H9 (cell line): Measurements from ENCODE around the gene AMMECR1L. TPM values are rescaled to one million over a fixed set of nuclear protein-coding genes. Genes with fewer than 3 reads are reported as not detected.
"Not testable (repeated sequence)": the region's sequence is repeated elsewhere in the genome, so short reads cannot be mapped to it uniquely, and the experiment has no call there.

Experiments used
- DNase-seq: peaks from one replicate; pipeline ENCODE4 v3.0.0-alpha.2; 2017
- H2AFZ ChIP-seq: one replicate; pipeline ENCODE4 v1.6.1; 2013; ENCODE audit warnings: mild to moderate bottlenecking, low read length, control low read depth, moderate library complexity
- H2AK5ac ChIP-seq: 2 replicates; pipeline ENCODE4 v1.6.1; 2013; ENCODE audit warnings: low read length, control low read depth, mixed read lengths; ENCODE audit not compliant: insufficient read length
- H2BK120ac ChIP-seq: one replicate; pipeline ENCODE4 v1.6.1; 2013; ENCODE audit warnings: low read depth, mild to moderate bottlenecking, low read length, control low read depth, inconsistent platforms; ENCODE audit not compliant: poor library complexity, severe bottlenecking
- H2BK12ac ChIP-seq: 2 replicates; pipeline ENCODE4 v1.6.1; 2013; ENCODE audit warnings: low read length, control low read depth, mixed read lengths, low read depth; ENCODE audit not compliant: insufficient read length
- H2BK15ac ChIP-seq: 2 replicates; pipeline ENCODE4 v1.6.1; 2013; ENCODE audit warnings: low read depth, low read length, control low read depth
- H2BK20ac ChIP-seq: one replicate; pipeline ENCODE4 v1.6.1; 2013; ENCODE audit warnings: low read depth, mild to moderate bottlenecking, low read length, control low read depth, inconsistent platforms; ENCODE audit not compliant: poor library complexity, severe bottlenecking
- H2BK5ac ChIP-seq: 2 replicates; pipeline ENCODE4 v1.6.1; 2013; ENCODE audit warnings: low read length, control low read depth, mixed read lengths; ENCODE audit not compliant: insufficient read length
- H3K14ac ChIP-seq: 2 replicates; pipeline ENCODE4 v1.6.1; 2013; ENCODE audit warnings: low read length, control low read depth; ENCODE audit not compliant: insufficient read depth
- H3K18ac ChIP-seq: 2 replicates; pipeline ENCODE4 v1.6.1; 2013; ENCODE audit warnings: low read depth, mild to moderate bottlenecking, mixed read lengths, low read length, control low read depth; ENCODE audit not compliant: insufficient read length
- H3K23ac ChIP-seq: 2 replicates; pipeline ENCODE4 v1.6.1; 2013; ENCODE audit warnings: low read length, control low read depth, mixed read lengths, low read depth; ENCODE audit not compliant: insufficient read length
- H3K23me2 ChIP-seq: 2 replicates; pipeline ENCODE4 v1.6.1; 2013; ENCODE audit warnings: low read depth, mild to moderate bottlenecking, mixed read lengths, low read length, control low read depth; ENCODE audit not compliant: insufficient read length, poor library complexity, severe bottlenecking
- H3K27ac ChIP-seq: 2 replicates; pipeline ENCODE4 v1.5.1; 2013; ENCODE audit warnings: low read length, control low read depth, mixed read lengths, low read depth; ENCODE audit not compliant: insufficient read length
- H3K27me3 ChIP-seq: 2 replicates; pipeline ENCODE4 v1.6.1; 2013; ENCODE audit warnings: low read length, control low read depth, inconsistent platforms; ENCODE audit not compliant: insufficient read depth
- H3K4ac ChIP-seq: 2 replicates; pipeline ENCODE4 v1.6.1; 2013; ENCODE audit warnings: low read depth, mild to moderate bottlenecking, control low read depth, inconsistent platforms, low read length, moderate library complexity
- H3K4me1 ChIP-seq: 2 replicates; pipeline ENCODE4 v1.6.1; 2013; ENCODE audit warnings: low read length, control low read depth, inconsistent platforms; ENCODE audit not compliant: insufficient read depth
- H3K4me2 ChIP-seq: 2 replicates; pipeline ENCODE4 v1.6.1; 2013; ENCODE audit warnings: low read length, control low read depth, mixed read lengths; ENCODE audit not compliant: insufficient read length, insufficient read depth
- H3K56ac ChIP-seq: 2 replicates; pipeline ENCODE4 v1.6.1; 2013; ENCODE audit warnings: low read depth, mild to moderate bottlenecking, mixed read lengths, low read length, control low read depth; ENCODE audit not compliant: insufficient read length
- H3K79me1 ChIP-seq: 2 replicates; pipeline ENCODE4 v1.6.1; 2013; ENCODE audit warnings: low read depth, mild to moderate bottlenecking, moderate library complexity, low read length, control low read depth, inconsistent platforms; ENCODE audit not compliant: insufficient read depth, poor library complexity, severe bottlenecking
- H3K79me2 ChIP-seq: 2 replicates; pipeline ENCODE4 v1.6.1; 2013; ENCODE audit warnings: low read length, control low read depth, inconsistent platforms; ENCODE audit not compliant: insufficient read depth
- H3K9ac ChIP-seq: 2 replicates; pipeline ENCODE4 v1.6.1; 2013; ENCODE audit warnings: low read length, control low read depth, mixed read lengths; ENCODE audit not compliant: insufficient read length; ENCODE audit errors: extremely low read depth
- H3K9me3 ChIP-seq: one replicate; pipeline ENCODE4 v1.6.1; 2013; ENCODE audit warnings: low read depth, low read length, inconsistent platforms; ENCODE audit not compliant: control insufficient read depth
- H3T11ph ChIP-seq: one replicate; pipeline ENCODE4 v1.6.1; 2013; ENCODE audit warnings: mild to moderate bottlenecking, low read length, control low read depth, inconsistent platforms
- H4K20me1 ChIP-seq: one replicate; pipeline ENCODE4 v1.6.1; 2013; ENCODE audit not compliant: control insufficient read depth, insufficient read length, insufficient read depth
- H4K5ac ChIP-seq: 2 replicates; pipeline ENCODE4 v1.6.1; 2013; ENCODE audit warnings: low read depth, mild to moderate bottlenecking, mixed read lengths, low read length, control low read depth; ENCODE audit not compliant: insufficient read length
- H4K8ac ChIP-seq: replicated peaks from 2 replicates; pipeline ENCODE4 v1.6.1; 2013; ENCODE audit warnings: low read length, control low read depth, mixed read lengths, low read depth; ENCODE audit not compliant: insufficient read length
- H4K91ac ChIP-seq: 2 replicates; pipeline ENCODE4 v1.6.1; 2013; ENCODE audit warnings: low read depth, mild to moderate bottlenecking, moderate library complexity, mixed read lengths, low read length, control low read depth; ENCODE audit not compliant: insufficient read length
- H3K27ac Mint-ChIP-seq, 3 experiments: 2 replicates in 2 of 3; 3 replicates in 1 of 3; pipeline ENCODE4 v1.8.0; 2020 to 2021; ENCODE audit warnings: mixed read lengths in 3 of 3, mild to moderate bottlenecking in 1 of 3, moderate library complexity in 1 of 3
- H3K27me3 Mint-ChIP-seq: 2 replicates; pipeline ENCODE4 v1.8.0; 2021; ENCODE audit warnings: low read depth, mild to moderate bottlenecking, moderate library complexity, mixed read lengths
- H3K36me3 Mint-ChIP-seq, 3 experiments: 2 replicates in 2 of 3; 3 replicates in 1 of 3; pipeline ENCODE4 v1.8.0; 2020 to 2021; ENCODE audit warnings: low read depth in 3 of 3, mixed read lengths in 3 of 3; ENCODE audit not compliant: insufficient read depth in 1 of 3
- H3K4me1 Mint-ChIP-seq, 2 experiments: 2 replicates each; pipeline ENCODE4 v1.8.0; 2020; ENCODE audit warnings: mixed read lengths in 2 of 2
- H3K4me3 Mint-ChIP-seq, 2 experiments: 2 replicates in 1 of 2; 3 replicates in 1 of 2; pipeline ENCODE4 v1.8.0; 2020 to 2021; ENCODE audit warnings: mild to moderate bottlenecking in 2 of 2, mixed read lengths in 2 of 2, moderate library complexity in 1 of 2
- H3K9me3 Mint-ChIP-seq, 2 experiments: 2 replicates in 1 of 2; 3 replicates in 1 of 2; pipeline ENCODE4 v1.8.0; 2020; ENCODE audit warnings: mild to moderate bottlenecking in 2 of 2, mixed read lengths in 2 of 2, moderate library complexity in 1 of 2
- CTCF ChIP-seq: fragments of 200-600 bp; sonication (generic); conservative IDR thresholded peaks from 3 replicates; pipeline ENCODE4 v1.8.0; 2021; ENCODE audit warnings: antibody characterized with exemption, mild to moderate bottlenecking
- WGBS: extraction: QIAGEN DNeasy Blood & Tissue Kit; methylation state at CpG from one replicate; pipeline ENCODE4 v1.1.7; 2013; ENCODE audit warnings: missing lambda C conversion rate, low lambda C conversion rate, mixed read lengths; ENCODE audit not compliant: insufficient read length; ENCODE audit errors: extremely low coverage; 5-methylcytosine and 5-hydroxymethylcytosine counted together
- total RNA-seq: library from RNA; stranded (reverse); gene quantifications from 2 replicates; pipeline ENCODE4 v1.2.1, GENCODE V29; 2021

Gene AMMECR1L
- total RNA-seq, 1 experiment from 2014 or later = 20.0 TPM

- H3K18ac ChIP-seq = no peak overlapping the region
- H3K4me1 Mint-ChIP-seq = peaks cover 11 to 13% of the 10 kb centered on the region in 2 experiments
- H3K4me3 Mint-ChIP-seq = no peak overlapping the region
- H3K27me3 Mint-ChIP-seq = peaks cover 18% of the 10 kb centered on the region
- H3K4me1 ChIP-seq = no peaks in the 10 kb centered on the region
- no peaks in the 10 kb centered on the region; a peak in 1 of 5 replicates for H3K9me3 Mint-ChIP-seq
- H3K23me2 ChIP-seq = no peaks in the 10 kb centered on the region
- no peak overlapping the region for H3K9ac ChIP-seq
- no peaks in the 10 kb centered on the region for H3K79me1 ChIP-seq
- H4K91ac ChIP-seq = no peak overlapping the region
- H2BK120ac ChIP-seq = no peak overlapping the region
- H3K27me3 ChIP-seq = no peaks in the 10 kb centered on the region
- no peaks in the 10 kb centered on the region for H3K36me3 Mint-ChIP-seq
- no peak overlapping the region for H3K23ac ChIP-seq
- no peak overlapping the region for H3T11ph ChIP-seq
- H2BK15ac ChIP-seq = no peak overlapping the region
- H3K9me3 ChIP-seq = no peaks in the 10 kb centered on the region
- no peak overlapping the region for H4K8ac ChIP-seq
- no peak overlapping the region for H2AK5ac ChIP-seq
- no peak overlapping the region for H2BK5ac ChIP-seq
- no peak overlapping the region for H3K56ac ChIP-seq
- no peak overlapping the region for H3K4ac ChIP-seq
- H3K4me2 ChIP-seq = no peak overlapping the region
- H4K20me1 ChIP-seq = no peaks in the 10 kb centered on the region
- TF ChIP-seq CTCF = peak; percentile 18; the same call in 1 of the 3 replicates
- no peak overlapping the region for H4K5ac ChIP-seq
- DNase-seq = peak; percentile 42
- H3K27ac Mint-ChIP-seq = no peak overlapping the region
- H2BK12ac ChIP-seq = no peak overlapping the region
- no peaks in the 10 kb centered on the region for H3K79me2 ChIP-seq
- no peak overlapping the region for H2AFZ ChIP-seq
- no CpG with 5 or more reads among the region's 6 CpGs for WGBS
- H2BK20ac ChIP-seq = no peak overlapping the region
- no peak overlapping the region for H3K27ac ChIP-seq
- no peak overlapping the region for H3K14ac ChIP-seq
These were observed 23.3 kb upstream of the AMMECR1L start for GRCh38 chr2:127909019-127909418.

DNA sequence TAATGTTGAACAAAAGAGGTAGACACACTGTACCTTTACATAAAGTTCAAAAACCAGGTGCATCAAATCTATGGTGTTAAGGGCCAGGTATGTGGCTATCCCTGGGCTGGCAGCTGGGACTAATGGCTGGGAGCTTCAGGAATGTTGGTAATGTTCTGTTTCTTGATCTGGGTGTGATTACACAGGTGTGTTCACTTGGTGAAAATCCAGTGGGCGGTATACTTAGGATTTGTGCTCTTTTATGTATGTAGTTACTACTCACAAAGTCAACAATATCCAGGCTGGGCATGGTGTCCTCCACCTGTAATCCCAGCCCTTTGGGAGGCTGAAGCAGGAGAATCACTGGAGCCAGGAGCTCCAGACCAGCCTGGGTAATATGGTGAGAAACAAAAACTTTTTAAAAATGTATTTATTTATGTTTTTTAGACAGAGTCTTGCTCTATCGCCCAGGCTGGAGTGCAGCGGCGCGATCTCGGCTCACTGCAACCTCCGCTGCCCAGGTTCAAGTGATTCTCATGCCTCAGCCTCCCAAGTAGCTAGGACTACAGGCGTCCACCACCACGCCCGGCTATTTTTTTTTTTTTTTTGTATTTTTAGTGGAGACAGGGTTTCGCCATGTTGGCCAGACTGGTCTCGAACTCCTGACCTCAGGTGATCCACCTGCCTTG, 22.1 kb upstream of the AMMECR1L start:
- not testable (repeated sequence) for H2AK5ac ChIP-seq, H3K9me3 Mint-ChIP-seq, H3K27me3 ChIP-seq, H3K27ac Mint-ChIP-seq, H3K23me2 ChIP-seq, H3K4ac ChIP-seq, H2BK5ac ChIP-seq, H2BK120ac ChIP-seq, H3K56ac ChIP-seq, H3K79me2 ChIP-seq, H2BK20ac ChIP-seq, H4K20me1 ChIP-seq, H4K91ac ChIP-seq, H3K27ac ChIP-seq, H3K79me1 ChIP-seq, H2BK15ac ChIP-seq, H4K8ac ChIP-seq, H3K23ac ChIP-seq, DNase-seq, H3K9me3 ChIP-seq, H3K9ac ChIP-seq, H2AFZ ChIP-seq, H4K5ac ChIP-seq, H3T11ph ChIP-seq, H2BK12ac ChIP-seq, H3K4me1 ChIP-seq, H3K36me3 Mint-ChIP-seq, H3K4me3 Mint-ChIP-seq, H3K14ac ChIP-seq, H3K18ac ChIP-seq, H3K4me2 ChIP-seq
- peaks cover 18% of the 10 kb centered on the region for H3K27me3 Mint-ChIP-seq
- WGBS = no CpG with 5 or more reads among the region's 12 CpGs
- H3K4me1 Mint-ChIP-seq = peaks cover 11 to 13% of the 10 kb centered on the region in 2 experiments
